HepG2 (cell line): ENCODE data around the gene CLEC2A. TPM values are rescaled to one million over a fixed set of nuclear protein-coding genes. Genes with fewer than 3 reads are reported as not detected.

ENCODE experiments used
- ATAC-seq: fragments of 200-7000 bp; cut with Tn5 transposase; 3 replicates; pipeline ENCODE4 v1.9.1; 2020; ENCODE audit warnings: mild to moderate bottlenecking, moderate library complexity
- BruUV-seq: library from RNA; stranded (reverse); fragments of 400-500 nt; replicated peaks from 2 replicates; lab custom pipeline; 2021; lab: Mats Ljungman, UMichigan
- CTCF ChIA-PET: fragments of 300-600 bp; formaldehyde crosslinking; extraction: SDS; loops from one replicate; lab custom pipeline; 2021; ENCODE audit warnings: low total read pairs, inconsistent platforms, low intra/inter-chr PET ratio; lab: Yijun Ruan, JAX
- POLR2A ChIA-PET: fragments of 350-600 bp; sonication (Branson Sonifier 250); formaldehyde crosslinking; loops from one replicate; lab custom pipeline; 2020; ENCODE audit warnings: antibody characterized with exemption, inconsistent platforms; lab: Yijun Ruan, JAX
- DNase-seq: peaks from one replicate; pipeline ENCODE4 v3.0.0-alpha.2; 2015; ENCODE audit warnings: low spot score
- FAIRE-seq: peaks from 3 replicates; lab custom pipeline; 2011; peaks lifted over from hg19 to GRCh38; lab: Jason Lieb, UNC
- H2AFZ ChIP-seq: one replicate; pipeline ENCODE4 v1.6.1; 2011; ENCODE audit warnings: low read length, inconsistent platforms
- H3K27ac ChIP-seq: fragments of 300-600 bp; 3 replicates; pipeline ENCODE4 v1.8.0; 2011; ENCODE audit warnings: mixed run types, mild to moderate bottlenecking, mixed read lengths, low read length, inconsistent platforms; ENCODE audit not compliant: insufficient read depth; ENCODE audit errors: extremely low read length
- H3K27me3 ChIP-seq, 2 experiments: fragments of 200-600 bp in 1 of 2; 2 replicates in 1 of 2; 3 replicates in 1 of 2; pipeline versions ENCODE4 v1.6.0 to v1.8.0; 2011; ENCODE audit warnings: low read length in 2 of 2, mild to moderate bottlenecking in 2 of 2, moderate library complexity in 2 of 2, inconsistent platforms in 1 of 2; ENCODE audit not compliant: insufficient read depth in 2 of 2, control insufficient read depth in 1 of 2
- H3K36me3 ChIP-seq, 2 experiments: fragments of 200-600 bp in 1 of 2; replicated peaks in 1 of 2; 2 replicates in 1 of 2; 3 replicates in 1 of 2; pipeline versions ENCODE4 v1.5.1 to v1.8.0; 2011; ENCODE audit warnings: low read length in 2 of 2, inconsistent platforms in 1 of 2; ENCODE audit not compliant: insufficient read depth in 2 of 2, control insufficient read depth in 1 of 2
- H3K4me1 ChIP-seq: 2 replicates; pipeline ENCODE4 v1.5.1; 2012; ENCODE audit warnings: low read length, inconsistent platforms; ENCODE audit not compliant: insufficient read depth
- H3K4me2 ChIP-seq: 2 replicates; pipeline ENCODE4 v1.6.0; 2011; ENCODE audit warnings: low read depth, low read length, inconsistent platforms
- H3K4me3 ChIP-seq, 3 experiments: fragments of 200-600 bp in 1 of 3; sonication (generic), shearing (Covaris generic) in 1 of 3; replicated peaks in 1 of 3; 2 replicates each; pipeline ENCODE4 v1.5.1; 2011 to 2016; ENCODE audit warnings: low read length in 3 of 3, inconsistent platforms in 2 of 3, low read depth in 2 of 3, mild to moderate bottlenecking in 2 of 3, control low read depth in 1 of 3, mixed read lengths in 1 of 3; ENCODE audit not compliant: insufficient read depth in 1 of 3
- H3K79me2 ChIP-seq: one replicate; pipeline ENCODE4 v1.6.1; 2011; ENCODE audit warnings: low read length, inconsistent platforms; ENCODE audit not compliant: insufficient read depth
- H3K9ac ChIP-seq: 2 replicates; pipeline ENCODE4 v1.6.0; 2011; ENCODE audit warnings: mild to moderate bottlenecking, low read depth, low read length, inconsistent platforms; ENCODE audit not compliant: insufficient read depth
- H3K9me3 ChIP-seq: 2 replicates; pipeline ENCODE4 v1.5.1; 2012; ENCODE audit warnings: mild to moderate bottlenecking, low read length
- H4K20me1 ChIP-seq: 2 replicates; pipeline ENCODE4 v1.6.0; 2011; ENCODE audit warnings: inconsistent platforms, mild to moderate bottlenecking, low read length, moderate library complexity; ENCODE audit not compliant: insufficient read depth
- EED ChIP-seq: sonication (generic); formaldehyde crosslinking; IDR thresholded peaks from 2 replicates; pipeline ENCODE4 v1.5.0; 2020; ENCODE audit warnings: mild to moderate bottlenecking, missing genetic modification reagents
- GMEB2 ChIP-seq: IDR thresholded peaks from 2 replicates; pipeline ENCODE4 v1.6.1; 2016; ENCODE audit warnings: missing biosample characterization, missing genetic modification reagents, low read depth
- HINFP ChIP-seq: sonication (generic); formaldehyde crosslinking; IDR thresholded peaks from 2 replicates; pipeline ENCODE4 v1.4.0; 2020; ENCODE audit warnings: low read depth, mild to moderate bottlenecking, missing genetic modification reagents
- IRX3 ChIP-seq: sonication (generic); formaldehyde crosslinking; IDR thresholded peaks from 2 replicates; pipeline ENCODE4 v1.8.1; 2023; ENCODE audit warnings: mild to moderate bottlenecking, low read depth, missing genetic modification reagents, borderline replicate concordance
- MAF1 ChIP-seq: sonication (generic); formaldehyde crosslinking; IDR thresholded peaks from 2 replicates; pipeline ENCODE4 v1.5.0; 2020; ENCODE audit warnings: missing genetic modification reagents, borderline replicate concordance
- ZBTB38 ChIP-seq: sonication (generic); formaldehyde crosslinking; IDR thresholded peaks from 2 replicates; pipeline ENCODE4 v1.5.1; 2020; ENCODE audit warnings: mild to moderate bottlenecking, missing genetic modification reagents
- ZNF343 ChIP-seq: sonication (generic); formaldehyde crosslinking; IDR thresholded peaks from 2 replicates; pipeline ENCODE4 v1.4.0; 2020; ENCODE audit warnings: mild to moderate bottlenecking, missing genetic modification reagents
- ZNF367 ChIP-seq: sonication (generic); formaldehyde crosslinking; IDR thresholded peaks from 2 replicates; pipeline ENCODE4 v1.4.0; 2020; ENCODE audit warnings: missing genetic modification reagents, borderline replicate concordance
- WGBS: methylation state at CpG from one replicate; pipeline ENCODE4 v1.1.6; 2017; ENCODE audit warnings: low lambda C conversion rate; 5-methylcytosine and 5-hydroxymethylcytosine counted together
- in situ Hi-C: cut with HindIII; loops from 2 replicates; pipeline ENCODE4 v1.10.0; 2017; ENCODE audit warnings: low pct_unique_long_range_greater_than_20kb; ENCODE audit not compliant: extremely low pct_ligation_motif_present
- intact Hi-C: fragments of 100-400 bp; cut with micrococcal nuclease; formaldehyde crosslinking; loops from one replicate; pipeline ENCODE4 v1.10.0; 2022; ENCODE audit not compliant: unreplicated experiment
- polyA plus RNA-seq, 8 experiments: library from polyadenylated mRNA; depleted of rRNA in 3 of 8; stranded (reverse) in 7 of 8; unstranded in 1 of 8; fragments of >200 nt; fragmentation: Illumina TruSeq in 4 of 8; extraction: Trizol in 4 of 8; gene quantifications; 2 replicates each; pipeline versions ENCODE4 v1.2.1 to v1.2.3, GENCODE V29; 2011 to 2016; ENCODE audit warnings: low read depth in 4 of 8, missing spikeins in 1 of 8, mixed read lengths in 1 of 8; ENCODE audit not compliant: insufficient read depth in 1 of 8
- total RNA-seq, 5 experiments: library from RNA; depleted of rRNA; stranded (reverse); fragments of >200 nt; fragmentation: Illumina TruSeq; extraction: Trizol; gene quantifications; 2 replicates each; pipeline ENCODE4 v1.2.3, GENCODE V29; 2016; ENCODE audit warnings: low read depth in 1 of 5

Gene CLEC2A
- total and polyA plus RNA-seq, 2 of the 13 experiments (the other 11 are each of a cell fraction or from before 2014, with no cell fraction given): not detected

- H3K4me1 ChIP-seq: no peaks in the 10 kb centered on the region
- no peaks in the 10 kb centered on the region for H3K79me2 ChIP-seq
- H3K27ac ChIP-seq: no peak overlapping the region
- H2AFZ ChIP-seq: no peak overlapping the region
- 21% methylated on average over 3 of the region's 3 CpGs for WGBS
- H3K4me3 ChIP-seq: no peak overlapping the region
- H3K27me3 ChIP-seq: no peaks in the 10 kb centered on the region
- no peak overlapping the region for H3K9ac ChIP-seq
- H4K20me1 ChIP-seq: no peaks in the 10 kb centered on the region
- ATAC-seq: no peak
- H3K36me3 ChIP-seq: no peaks in the 10 kb centered on the region
- no peak for FAIRE-seq
- H3K9me3 ChIP-seq: no peaks in the 10 kb centered on the region
- no peak overlapping the region for H3K4me2 ChIP-seq
- TF ChIP-seq MAF1 (CRISPR knock-in tag) (no peak), EED (CRISPR knock-in tag) (no peak), HINFP (CRISPR knock-in tag) (no peak), ZNF367 (CRISPR knock-in tag) (no peak), GMEB2 (CRISPR knock-in tag) (no peak), IRX3 (CRISPR knock-in tag) (no peak), ZNF343 (CRISPR knock-in tag) (no peak), ZBTB38 (CRISPR knock-in tag) (no peak)
- TF ChIP-seq, all 625 proteins: peak for 0
- BruUV-seq: no TSS peak
- ChIA-PET CTCF (no interaction called here), POLR2A (no interaction called here)
- in situ Hi-C loops: no loop called here
- DNase-seq: no peak
- intact Hi-C loops: no loop called here
These were observed 925 bp downstream of the CLEC2A start for GRCh38 chr12:9931245-9931644.
